Transverse colon (tissue), 4 donors: ENCODE data around the gene ZBP1. TPM values are rescaled to one million over a fixed set of nuclear protein-coding genes. Genes with fewer than 3 reads are reported as not detected.

ENCODE experiments used
- DNase-seq: peaks from one replicate; pipeline ENCODE4 v3.0.0-alpha.2; 2019
- H3K27ac ChIP-seq, 4 donors: fragments of 200-600 bp; sonication (generic); 2 replicates each; pipeline ENCODE4 v1.5.1; 2016 to 2018; ENCODE audit warnings: inconsistent platforms in 4 of 4
- H3K27me3 ChIP-seq: fragments of 200-600 bp; sonication (generic); 2 replicates; pipeline ENCODE4 v1.5.1; 2017; ENCODE audit warnings: inconsistent platforms
- H3K36me3 ChIP-seq, 4 donors: fragments of 200-600 bp; sonication (generic); 2 replicates each; pipeline ENCODE4 v1.5.1; 2017 to 2019; ENCODE audit warnings: inconsistent platforms in 4 of 4
- H3K4me1 ChIP-seq, 4 donors: fragments of 200-600 bp; sonication (generic); 2 replicates each; pipeline ENCODE4 v1.5.1; 2017 to 2020; ENCODE audit warnings: inconsistent platforms in 4 of 4
- H3K4me3 ChIP-seq, 4 donors: fragments of 200-600 bp; sonication (generic); 1 replicate in 1 of 4; 2 replicates in 3 of 4; pipeline versions ENCODE4 v1.5.1 to v1.6.1; 2017 to 2019; ENCODE audit warnings: inconsistent platforms in 4 of 4
- H3K9me3 ChIP-seq, 2 donors: fragments of 200-600 bp; sonication (generic); 2 replicates each; pipeline ENCODE4 v1.5.1; 2017 to 2019; ENCODE audit warnings: inconsistent platforms in 2 of 2
- CTCF ChIP-seq, 5 experiments: fragments of 200-600 bp in 3 of 5; fragments of 450-650 bp in 2 of 5; sonication (generic) in 3 of 5; IDR thresholded peaks; 1 replicate in 2 of 5; 2 replicates in 3 of 5; pipeline ENCODE4 v1.5.1; 2016 to 2017; ENCODE audit warnings: antibody characterized with exemption in 5 of 5, inconsistent platforms in 3 of 5, mild to moderate bottlenecking in 2 of 5, moderate library complexity in 1 of 5
- EP300 ChIP-seq: sonication (generic); formaldehyde crosslinking; IDR thresholded peaks from one replicate; pipeline ENCODE4 v1.6.1; 2017; ENCODE audit warnings: antibody characterized with exemption, low read depth
- POLR2A ChIP-seq: fragments of 450-650 bp; IDR thresholded peaks from one replicate; pipeline ENCODE4 v1.6.1; 2016; ENCODE audit warnings: antibody characterized with exemption, mild to moderate bottlenecking, moderate library complexity
- POLR2AphosphoS5 ChIP-seq, 3 donors: sonication (generic); formaldehyde crosslinking; IDR thresholded peaks; one replicate each; pipeline ENCODE4 v1.6.1; 2016; ENCODE audit warnings: antibody characterized with exemption in 3 of 3
- WGBS, 2 donors: methylation state at CpG; one replicate each; pipeline ENCODE4 v1.1.5; 2018; ENCODE audit warnings: low coverage in 1 of 2; 5-methylcytosine and 5-hydroxymethylcytosine counted together
- in situ Hi-C, 4 donors: fragments of 200-750 bp; cut with MboI; loops; one replicate each; pipeline versions ENCODE4 v1.15.0 to v1.15.1; 2017; ENCODE audit warnings: low sequenced_read_pairs in 3 of 4, low pct_ligation_motif_present in 1 of 4, low pct_unique_long_range_greater_than_20kb in 1 of 4
- intact Hi-C: fragments of 100-400 bp; cut with DNase I; formaldehyde crosslinking; loops from one replicate; pipeline ENCODE4 v1.15.1; 2023; ENCODE audit warnings: low total_unique reads
- total RNA-seq, 4 donors: library from RNA; depleted of rRNA; stranded (reverse); fragments of >200 nt; gene quantifications; one replicate each; pipeline ENCODE4 v1.1.0, GENCODE V29; 2016

ZBP1 gene
- total RNA-seq, 4 donors from 2014 or later, result 1.6 to 4.4 TPM; not detected in 2

- WGBS, 2 donors, result 87% methylated on average over 28 of the region's 28 CpGs; no CpG with 5 or more reads in 1 of the 2 donors
- in situ Hi-C loops (loop anchor here (10.0 to 25.0 kb wide), 5 partner anchors 234 to 532 kb away; no protein-coding TSS in a partner anchor), intact Hi-C loops (loop anchor here (10.0 kb wide), 1 partner anchor 202 kb away; no protein-coding TSS in a partner anchor)
- no peak for TF ChIP-seq POLR2AphosphoS5 (IDR thresholded peaks at IDR 0.05)
- TF ChIP-seq EP300, result no peak
- TF ChIP-seq POLR2A, result no peak
- no peak for TF ChIP-seq CTCF (IDR thresholded peaks at IDR 0.05)
- Histone ChIP-seq H3K27ac (no peak overlapping the region), H3K27me3 (no peaks in the 10 kb centered on the region), H3K36me3 (no peaks in the 10 kb centered on the region), H3K4me3 (no peak overlapping the region), H3K9me3 (no peaks in the 10 kb centered on the region), H3K4me1 (peaks cover under 1 to 6% (median 4%) of the 10 kb centered on the region in 4 donors)
- DNase-seq, result no peak
Measured at GRCh38 chr20:57652606-57653545, 32.6 kb upstream of the ZBP1 start.

- no peaks in the 10 kb centered on the region for H3K9me3 ChIP-seq
- 80 to 92% methylated on average over 7 to 40 of the region's 50 CpGs for WGBS, 2 donors
- TF ChIP-seq POLR2AphosphoS5 (IDR thresholded peaks at IDR 0.05) (no peak), CTCF (IDR thresholded peaks at IDR 0.05) (no peak), POLR2A (no peak), EP300 (no peak)
- intact Hi-C loops (loop anchor here (10.0 kb wide), 1 partner anchor 203 kb away; no protein-coding TSS in a partner anchor), in situ Hi-C loops (loop anchor here (10.0 to 25.0 kb wide), 5 partner anchors 235 to 533 kb away; no protein-coding TSS in a partner anchor)
- DNase-seq, result no peak
- H3K4me3 ChIP-seq, result no peak overlapping the region
- no peaks in the 10 kb centered on the region for H3K27me3 ChIP-seq
- no peak overlapping the region for H3K27ac ChIP-seq
- H3K4me1 ChIP-seq, result peaks cover 0 to 3% (median 0%) of the 10 kb centered on the region in 4 donors
- no peaks in the 10 kb centered on the region for H3K36me3 ChIP-seq
Measured at GRCh38 chr20:57651881-57652605, 31.8 kb upstream of the ZBP1 start.

GRCh38 chr20:57650756-57651483, 30.7 kb upstream of the ZBP1 start:
- no peak overlapping the region for H3K27ac ChIP-seq
- no peak overlapping the region for H3K4me3 ChIP-seq
- H3K9me3 ChIP-seq, result no peaks in the 10 kb centered on the region
- no peaks in the 10 kb centered on the region for H3K27me3 ChIP-seq
- no peak for DNase-seq
- intact Hi-C loops, result loop anchor here (10.0 kb wide), 1 partner anchor 204 kb away; no protein-coding TSS in a partner anchor
- H3K4me1 ChIP-seq, result peaks cover 0 to 3% (median 0%) of the 10 kb centered on the region in 4 donors
- TF ChIP-seq POLR2A (no peak), EP300 (no peak), CTCF (IDR thresholded peaks at IDR 0.05) (no peak), POLR2AphosphoS5 (IDR thresholded peaks at IDR 0.05) (no peak)
- WGBS, 2 donors, result 80 to 89% methylated on average over 7 to 23 of the region's 23 CpGs
- H3K36me3 ChIP-seq, result no peaks in the 10 kb centered on the region
- in situ Hi-C loops, result loop anchor here (10.0 to 25.0 kb wide), 5 partner anchors 236 to 534 kb away; no protein-coding TSS in a partner anchor
